HG03135 (cell line): Measurements from ENCODE around the gene MAPK10.
"Not testable (repeated sequence)": the region's sequence is repeated elsewhere in the genome, so short reads cannot be mapped to it uniquely, and the experiment has no call there.

Experiments
- ATAC-seq: cut with Tn5 transposase; IDR thresholded peaks from one replicate; pipeline ENCODE4 v1.9.1; 2021; ENCODE audit warnings: mild to moderate bottlenecking, moderate library complexity; ENCODE audit not compliant: unreplicated experiment

Gene MAPK10

DNA sequence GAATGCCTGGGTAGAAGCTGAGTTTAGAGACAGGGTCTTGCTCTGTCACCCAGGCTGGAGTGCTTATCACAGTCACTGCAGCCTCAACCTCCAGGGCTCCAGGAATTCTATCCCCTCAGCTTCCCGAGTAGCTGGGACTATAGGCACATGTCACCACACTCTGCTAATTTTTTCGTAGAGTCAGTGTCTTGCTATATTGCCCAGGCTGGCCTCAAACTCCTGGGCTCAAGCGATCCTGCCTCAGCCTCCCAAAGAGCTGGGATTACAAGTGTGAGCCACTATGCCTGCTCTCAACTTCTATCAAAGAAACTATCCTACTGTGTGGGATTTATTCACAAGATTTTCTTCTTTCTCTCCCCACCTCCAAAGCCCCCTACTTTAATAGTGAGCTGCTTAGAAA is 15.7 kb downstream of the MAPK10 start:
- no peak for ATAC-seq

DNA sequence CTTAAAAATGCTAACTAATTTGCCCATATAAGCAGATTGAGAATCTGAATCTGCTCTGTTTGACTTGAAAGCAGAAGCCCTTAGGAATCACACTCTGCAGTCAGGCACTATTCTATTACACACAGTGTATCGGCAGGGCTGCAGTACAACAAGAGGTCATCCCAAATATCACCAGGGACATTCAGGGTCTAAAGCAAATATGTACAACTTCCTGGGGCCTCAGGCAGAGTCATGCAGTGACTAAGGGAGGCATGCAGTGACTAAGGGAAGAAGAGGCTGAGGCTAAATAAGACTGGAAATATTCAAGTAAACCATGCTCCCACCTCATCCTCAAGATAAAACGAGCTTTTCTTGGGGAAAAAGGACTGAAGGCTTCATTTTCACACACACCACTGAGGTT is 20.9 kb downstream of the MAPK10 start:
- ATAC-seq = no peak

GRCh38 chr4:86338521-86338920 is 21.3 kb downstream of the MAPK10 start:
- no peak for ATAC-seq

- ATAC-seq = no peak
These were observed 25.7 kb downstream of the MAPK10 start for GRCh38 chr4:86334020-86334750.

GRCh38 chr4:86333236-86333635 is 26.6 kb downstream of the MAPK10 start:
- ATAC-seq = no peak

GRCh38 chr4:86330961-86331742 is 28.7 kb downstream of the MAPK10 start:
- no peak for ATAC-seq

- ATAC-seq = not testable (repeated sequence)
These were observed 29.4 kb downstream of the MAPK10 start for GRCh38 chr4:86330411-86330810.

- ATAC-seq = no peak
These were observed 30.4 kb downstream of the MAPK10 start for GRCh38 chr4:86329431-86329830.

GRCh38 chr4:86326400-86326799 is 33.5 kb downstream of the MAPK10 start:
- no peak for ATAC-seq

- ATAC-seq = no peak
These were observed 40.5 kb downstream of the MAPK10 start for GRCh38 chr4:86319390-86319789.

GRCh38 chr4:86315579-86315978 is 44.3 kb downstream of the MAPK10 start:
- ATAC-seq = no peak

DNA sequence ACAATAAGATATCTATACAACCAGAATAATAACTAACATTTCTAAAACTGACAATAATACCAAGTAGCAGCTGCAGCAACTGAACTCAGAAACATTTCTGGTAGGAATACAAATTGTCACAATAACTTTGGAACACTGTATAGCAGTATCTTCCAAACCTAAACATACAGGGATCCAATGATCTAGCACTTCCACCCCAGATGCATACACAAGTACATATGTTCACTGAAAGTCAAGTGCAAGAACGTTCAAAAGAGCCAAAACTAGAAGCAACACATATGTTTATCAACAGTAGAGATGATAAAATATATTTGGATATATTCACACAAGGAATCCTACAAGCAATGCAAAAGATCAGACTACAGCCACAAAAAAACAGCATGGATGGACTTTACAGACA is 46.2 kb downstream of the MAPK10 start:
- ATAC-seq = no peak

- no peak for ATAC-seq
These were observed 52.4 kb downstream of the MAPK10 start for GRCh38 chr4:86307432-86307831.

DNA sequence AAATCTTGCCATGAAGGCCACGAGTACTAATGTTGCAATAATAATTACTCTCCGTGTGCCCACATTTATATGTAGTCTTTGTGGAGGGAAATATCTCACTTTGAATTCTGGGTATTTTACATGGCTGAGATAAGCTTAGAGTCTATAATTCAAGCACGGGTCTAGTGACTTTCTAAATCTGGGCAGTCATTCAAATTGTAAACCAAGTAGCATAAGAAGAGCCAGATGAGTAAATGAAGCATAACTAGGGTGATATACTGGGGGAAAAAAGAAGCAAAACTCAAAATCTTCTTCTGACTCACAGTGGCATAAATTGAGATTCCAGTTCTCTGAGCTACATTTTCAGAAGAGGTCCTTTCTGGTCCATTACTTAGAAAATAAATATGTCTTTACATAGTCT is 53.0 kb downstream of the MAPK10 start:
- ATAC-seq = no peak

DNA sequence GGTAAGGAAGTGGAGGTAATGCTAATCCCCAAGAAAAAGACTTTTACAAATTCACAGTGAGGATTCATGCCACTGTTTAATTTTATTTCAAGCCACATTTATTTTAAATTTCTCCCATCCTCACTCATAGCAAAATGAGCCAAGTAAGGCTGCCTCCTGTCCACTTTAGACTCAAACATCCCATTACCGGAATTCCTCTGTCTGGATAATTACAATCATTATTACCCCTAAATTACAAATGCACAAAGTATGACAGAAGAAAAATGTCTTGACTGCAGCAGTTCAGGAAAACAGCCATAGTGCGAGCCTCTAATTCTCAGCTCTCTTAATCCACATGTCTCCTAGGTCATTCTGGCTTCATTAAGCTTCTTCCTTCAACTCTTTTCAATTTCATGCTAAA is 57.0 kb downstream of the MAPK10 start:
- ATAC-seq = no peak

GRCh38 chr4:86302251-86302650 is 57.6 kb downstream of the MAPK10 start:
- ATAC-seq = no peak

DNA sequence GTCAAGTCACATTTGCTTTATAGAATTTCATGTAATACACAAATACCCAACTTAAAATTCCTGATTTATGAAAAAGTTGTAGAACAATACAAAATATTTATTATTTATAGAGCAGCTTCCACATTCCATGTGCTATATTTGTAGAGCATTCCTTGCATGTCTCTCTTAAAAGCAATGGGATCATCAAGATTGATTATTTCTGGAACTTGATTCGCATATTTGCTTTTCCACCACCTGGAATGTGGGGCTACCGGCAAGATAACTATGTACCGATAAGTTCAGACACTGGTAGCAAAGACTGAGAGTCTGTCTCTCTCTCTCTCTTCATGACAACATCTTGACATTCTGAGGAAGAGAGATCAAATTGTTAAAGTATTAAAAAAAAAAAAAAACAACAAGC is 59.3 kb downstream of the MAPK10 start:
- ATAC-seq = no peak

- ATAC-seq = no peak
These were observed 63.0 kb downstream of the MAPK10 start for GRCh38 chr4:86296865-86297264.

- ATAC-seq = no peak
These were observed 65.0 kb downstream of the MAPK10 start for GRCh38 chr4:86294883-86295282.

DNA sequence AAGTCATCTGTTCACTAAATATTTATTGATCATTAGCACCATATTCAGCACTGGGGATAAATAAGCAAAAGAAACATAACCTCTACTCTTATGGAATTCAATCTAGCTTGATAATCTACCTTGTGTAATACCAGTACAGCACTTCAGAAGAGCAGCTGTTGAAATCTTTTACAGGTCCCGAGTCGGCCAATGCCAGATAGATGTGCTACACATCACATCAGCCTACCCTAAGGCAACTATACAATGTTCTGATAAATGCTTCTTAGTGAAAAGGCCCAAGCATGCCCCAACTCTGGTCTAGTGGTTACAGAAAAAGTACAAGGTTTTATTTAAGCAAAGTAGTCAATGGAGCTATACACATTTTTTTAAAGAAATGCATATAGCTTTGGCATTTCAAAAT is 68.7 kb downstream of the MAPK10 start:
- no peak for ATAC-seq

- no peak for ATAC-seq
These were observed 73.1 kb downstream of the MAPK10 start for GRCh38 chr4:86286726-86287125.

GRCh38 chr4:86283371-86283770 is 76.5 kb downstream of the MAPK10 start:
- ATAC-seq = no peak
